PC-3 (cell line): ENCODE results near the gene PLA2G2F. TPM values are rescaled to one million over a fixed set of nuclear protein-coding genes. Genes with fewer than 3 reads are reported as not detected.

Source experiments
- ATAC-seq: fragments of 200-7000 bp; cut with Tn5 transposase; 2 replicates; pipeline ENCODE4 v1.9.1; 2020; ENCODE audit warnings: mild to moderate bottlenecking, moderate library complexity
- BruUV-seq: library from RNA; stranded (reverse); fragments of 400-500 nt; replicated peaks from 2 replicates; lab custom pipeline; 2021; lab: Mats Ljungman, UMichigan
- CTCF ChIA-PET: fragments of 300-600 bp; sonication (Branson Sonifier 250); formaldehyde crosslinking; loops from one replicate; lab custom pipeline; 2022; ENCODE audit warnings: antibody characterized with exemption; lab: Charles Lee
- POLR2A ChIA-PET: fragments of 300-600 bp; sonication (Branson Sonifier 250); formaldehyde crosslinking; loops from one replicate; lab custom pipeline; 2022; ENCODE audit warnings: antibody characterized with exemption; ENCODE audit not compliant: unreplicated experiment; lab: Charles Lee
- DNase-seq: peaks from one replicate; pipeline ENCODE4 v3.0.0-alpha.2; 2015
- H2AFZ ChIP-seq: fragments of 300-600 bp; sonication (generic); 2 replicates; pipeline ENCODE4 v1.6.0; 2016; ENCODE audit warnings: antibody characterized with exemption, low read length
- H3F3A ChIP-seq: fragments of 300-600 bp; sonication (generic); one replicate; pipeline ENCODE4 v1.6.0; 2017; ENCODE audit warnings: antibody characterized with exemption, low read length, control low read depth, mild to moderate bottlenecking; ENCODE audit not compliant: unreplicated experiment
- H3K27ac ChIP-seq: fragments of 300-600 bp; sonication (generic); 2 replicates; pipeline ENCODE4 v1.5.1; 2016; ENCODE audit warnings: mild to moderate bottlenecking, low read length
- H3K27me3 ChIP-seq: fragments of 300-600 bp; sonication (generic); 2 replicates; pipeline ENCODE4 v1.6.1; 2016; ENCODE audit warnings: low read length, mixed read lengths
- H3K36me3 ChIP-seq: fragments of 300-600 bp; sonication (generic); 2 replicates; pipeline ENCODE4 v1.6.1; 2016; ENCODE audit warnings: low read depth, mixed run types, low read length, mixed read lengths
- H3K4me1 ChIP-seq: fragments of 300-600 bp; sonication (generic); 2 replicates; pipeline ENCODE4 v1.5.1; 2016; ENCODE audit warnings: low read length; ENCODE audit not compliant: insufficient read depth
- H3K4me2 ChIP-seq: fragments of 300-600 bp; sonication (generic); 2 replicates; pipeline ENCODE4 v1.6.0; 2016; ENCODE audit warnings: low read length
- H3K4me3 ChIP-seq: fragments of 300-600 bp; sonication (generic); 2 replicates; pipeline ENCODE4 v1.5.1; 2016; ENCODE audit warnings: mild to moderate bottlenecking, low read length, mixed read lengths
- H3K79me2 ChIP-seq: fragments of 300-600 bp; sonication (generic); 2 replicates; pipeline ENCODE4 v1.6.1; 2017; ENCODE audit warnings: low read length, mixed read lengths
- H3K9ac ChIP-seq: fragments of 300-600 bp; sonication (generic); 2 replicates; pipeline ENCODE4 v1.6.0; 2016; ENCODE audit warnings: mild to moderate bottlenecking, low read length
- H3K9me2 ChIP-seq: fragments of 300-600 bp; sonication (generic); replicated peaks from 2 replicates; pipeline ENCODE4 v1.6.1; 2016; ENCODE audit warnings: mixed run types, low read length, mixed read lengths
- H3K9me3 ChIP-seq: fragments of 300-600 bp; sonication (generic); 2 replicates; pipeline ENCODE4 v1.6.1; 2016; ENCODE audit warnings: low read length, mixed read lengths
- H4K20me1 ChIP-seq: fragments of 300-600 bp; sonication (generic); 2 replicates; pipeline ENCODE4 v1.6.1; 2016; ENCODE audit warnings: low read length, mixed read lengths
- EZH2 ChIP-seq: fragments of 300-600 bp; sonication (generic); IDR thresholded peaks from one replicate; pipeline ENCODE4 v1.6.1; 2017; ENCODE audit warnings: antibody characterized with exemption, mild to moderate bottlenecking, low read length; ENCODE audit not compliant: unreplicated experiment
- EZH2phosphoT487 ChIP-seq: fragments of 300-600 bp; sonication (generic); IDR thresholded peaks from 2 replicates; pipeline ENCODE4 v1.6.1; 2018; ENCODE audit warnings: mild to moderate bottlenecking, antibody characterized with exemption, low read length, borderline replicate concordance
- intact Hi-C: fragments of 100-400 bp; cut with micrococcal nuclease; formaldehyde crosslinking; loops from 2 replicates; pipeline ENCODE4 v1.9.0; 2023
- total RNA-seq: library from RNA; depleted of rRNA; stranded (reverse); fragments of >200 nt; gene quantifications from 2 replicates; pipeline ENCODE4 v1.2.3, GENCODE V29; 2014
- TF ChIP-seq, protein P1 (sequence below): fragments of 300-600 bp; sonication (generic); conservative IDR thresholded peaks from 2 replicates; pipeline ENCODE4 v1.5.1; 2017; ENCODE audit warnings: antibody characterized with exemption, low read depth, mild to moderate bottlenecking, low read length

PLA2G2F gene
- total RNA-seq, 1 experiment from 2014 or later = 0.18 TPM

GRCh38 chr1:20149601-20150325 is 10.6 kb downstream of the PLA2G2F start:
- POLR2A ChIA-PET = no interaction called here
- Histone ChIP-seq H4K20me1 (no peaks in the 10 kb centered on the region), H3K9me3 (no peaks in the 10 kb centered on the region), H3K27me3 (no peaks in the 10 kb centered on the region), H3K9ac (no peak overlapping the region), H3K4me2 (no peak overlapping the region), H3K4me1 (0 out of 2 replicates have a peak, but pooled peaks cover 5% of the 10 kb centered on the region), H3K9me2 (no peaks in the 10 kb centered on the region), H3K36me3 (no peaks in the 10 kb centered on the region), H3K79me2 (no peaks in the 10 kb centered on the region), H3K27ac (no peak overlapping the region), H3K4me3 (no peak overlapping the region), H3F3A (no peaks in the 10 kb centered on the region), H2AFZ (no peak overlapping the region)
- no peak for TF ChIP-seq EZH2phosphoT487
- TF ChIP-seq, protein P1, sequence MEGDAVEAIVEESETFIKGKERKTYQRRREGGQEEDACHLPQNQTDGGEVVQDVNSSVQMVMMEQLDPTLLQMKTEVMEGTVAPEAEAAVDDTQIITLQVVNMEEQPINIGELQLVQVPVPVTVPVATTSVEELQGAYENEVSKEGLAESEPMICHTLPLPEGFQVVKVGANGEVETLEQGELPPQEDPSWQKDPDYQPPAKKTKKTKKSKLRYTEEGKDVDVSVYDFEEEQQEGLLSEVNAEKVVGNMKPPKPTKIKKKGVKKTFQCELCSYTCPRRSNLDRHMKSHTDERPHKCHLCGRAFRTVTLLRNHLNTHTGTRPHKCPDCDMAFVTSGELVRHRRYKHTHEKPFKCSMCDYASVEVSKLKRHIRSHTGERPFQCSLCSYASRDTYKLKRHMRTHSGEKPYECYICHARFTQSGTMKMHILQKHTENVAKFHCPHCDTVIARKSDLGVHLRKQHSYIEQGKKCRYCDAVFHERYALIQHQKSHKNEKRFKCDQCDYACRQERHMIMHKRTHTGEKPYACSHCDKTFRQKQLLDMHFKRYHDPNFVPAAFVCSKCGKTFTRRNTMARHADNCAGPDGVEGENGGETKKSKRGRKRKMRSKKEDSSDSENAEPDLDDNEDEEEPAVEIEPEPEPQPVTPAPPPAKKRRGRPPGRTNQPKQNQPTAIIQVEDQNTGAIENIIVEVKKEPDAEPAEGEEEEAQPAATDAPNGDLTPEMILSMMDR = no peak
- TF ChIP-seq EZH2 = no peak
- no TSS peak for BruUV-seq
- ATAC-seq (no peak), DNase-seq (no peak)
- intact Hi-C loops = loop anchor here (5.0 kb wide), 1 partner anchor 343 kb away; no protein-coding TSS in a partner anchor
- CTCF ChIA-PET = no interaction called here

DNA sequence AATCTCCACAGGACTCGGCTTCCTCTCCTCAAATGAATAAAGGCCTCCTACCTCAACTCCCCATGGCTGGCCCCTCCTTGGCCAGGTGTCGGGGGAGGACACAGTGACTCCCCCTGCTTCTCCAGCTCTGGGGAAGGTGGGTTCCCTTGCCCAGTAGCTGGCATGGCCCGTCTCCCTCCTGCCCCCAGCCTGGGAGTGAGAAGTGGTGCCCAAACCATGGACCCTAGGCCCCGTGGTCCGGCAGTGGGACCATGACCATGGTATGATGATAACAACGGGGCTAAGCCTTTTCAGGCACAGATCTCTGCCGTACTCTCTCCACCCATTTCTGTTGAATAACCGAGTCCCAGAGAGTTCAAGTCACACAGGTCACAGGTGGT is 11.2 kb downstream of the PLA2G2F start:
- intact Hi-C loops = loop anchor here (5.0 kb wide), 1 partner anchor 342 kb away; no protein-coding TSS in a partner anchor
- H3F3A ChIP-seq = no peaks in the 10 kb centered on the region
- no peaks in the 10 kb centered on the region for H3K27me3 ChIP-seq
- no peak overlapping the region for H3K9ac ChIP-seq
- no peaks in the 10 kb centered on the region for H3K36me3 ChIP-seq
- ATAC-seq (no peak), DNase-seq (no peak)
- H3K27ac ChIP-seq = no peak overlapping the region
- no peak overlapping the region for H2AFZ ChIP-seq
- ChIA-PET POLR2A (no interaction called here), CTCF (no interaction called here)
- H3K9me2 ChIP-seq = no peaks in the 10 kb centered on the region
- no peak for TF ChIP-seq EZH2phosphoT487
- TF ChIP-seq, protein P1 = no peak
- no peak for TF ChIP-seq EZH2
- H4K20me1 ChIP-seq = no peaks in the 10 kb centered on the region
- 0 out of 2 replicates have a peak, but pooled peaks cover 5% of the 10 kb centered on the region for H3K4me1 ChIP-seq
- H3K79me2 ChIP-seq = no peaks in the 10 kb centered on the region
- no peak overlapping the region for H3K4me3 ChIP-seq
- BruUV-seq = no TSS peak
- no peaks in the 10 kb centered on the region for H3K9me3 ChIP-seq
- H3K4me2 ChIP-seq = no peak overlapping the region

GRCh38 chr1:20150969-20151368 is 11.8 kb downstream of the PLA2G2F start:
- Histone ChIP-seq H3K27me3 (no peaks in the 10 kb centered on the region), H2AFZ (no peak overlapping the region), H3K27ac (no peak overlapping the region), H4K20me1 (no peaks in the 10 kb centered on the region), H3K4me3 (no peak overlapping the region), H3K9me2 (no peaks in the 10 kb centered on the region), H3K4me1 (0 out of 2 replicates have a peak, but pooled peaks cover 5% of the 10 kb centered on the region), H3K9me3 (no peaks in the 10 kb centered on the region), H3F3A (no peaks in the 10 kb centered on the region), H3K4me2 (no peak overlapping the region), H3K36me3 (no peaks in the 10 kb centered on the region), H3K9ac (no peak overlapping the region), H3K79me2 (no peaks in the 10 kb centered on the region)
- ChIA-PET CTCF (no interaction called here), POLR2A (no interaction called here)
- no TSS peak for BruUV-seq
- intact Hi-C loops = loop anchor here (5.0 kb wide), 1 partner anchor 341 kb away; no protein-coding TSS in a partner anchor
- no peak for DNase-seq
- TF ChIP-seq EZH2 (no peak), EZH2phosphoT487 (no peak)
- TF ChIP-seq, protein P1 = no peak
- no peak for ATAC-seq
